ENCODE results near the gene CHRNB4. TPM values are rescaled to one million over a fixed set of nuclear protein-coding genes. Genes with fewer than 3 reads are reported as not detected.

The CHRNB4 gene
- total and polyA plus RNA-seq, 2 donors (not counting 1 experiment from before 2014, with no cell fraction given) = not detected

DNA sequence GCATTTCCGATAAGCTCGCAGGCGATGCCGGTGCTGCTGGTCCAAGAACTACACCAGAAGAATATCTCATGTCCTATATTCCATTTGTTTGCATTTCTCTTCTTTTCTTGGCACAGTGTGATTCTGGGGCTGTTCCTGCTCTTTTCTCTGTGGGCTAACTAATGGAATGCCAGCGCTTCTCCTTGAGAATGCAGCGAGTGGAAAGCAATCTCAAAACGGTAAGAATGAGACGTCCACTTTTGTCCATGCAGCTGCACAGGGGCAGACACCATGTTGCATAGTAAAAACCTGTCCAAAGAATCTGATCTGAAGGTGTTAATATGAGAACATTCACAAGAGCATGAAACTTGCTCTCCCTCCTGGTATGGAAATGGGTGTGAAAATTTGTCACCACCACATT, 13.7 kb downstream of the CHRNB4 start:
- Mint-ChIP-seq H3K9me3 (ENCODE audit: insufficient read depth) (no peaks in the 10 kb centered on the region), H3K27ac (no peak overlapping the region), H3K4me3 (no peak overlapping the region), H3K4me1 (no peaks in the 10 kb centered on the region), H3K27me3 (peaks cover 35% of the 10 kb centered on the region)
- DNase-seq = no peak
- Histone ChIP-seq H2AFZ (ENCODE audit: insufficient read depth, low read depth, low read length, poor library complexity, severe bottlenecking) (no peak overlapping the region), H3K4me1 (ENCODE audit: control insufficient read depth in 2 of 2, insufficient read depth in 2 of 2, low read length in 2 of 2) (no peaks in the 10 kb centered on the region), H3K27ac (ENCODE audit: low read length in 2 of 2) (no peak overlapping the region), H3K4me3 (ENCODE audit: control extremely low read depth in 1 of 5, extremely low read depth in 1 of 5, insufficient read depth in 1 of 5, low read depth in 2 of 5, low read length in 4 of 5) (no peak overlapping the region), H3K36me3 (replicated peaks in 1 of 2; ENCODE audit: control extremely low read depth in 1 of 2, control insufficient read depth in 1 of 2, extremely low read depth in 1 of 2, insufficient read depth in 2 of 2, low read length in 1 of 2) (no peaks in the 10 kb centered on the region), H3K9me3 (ENCODE audit: control extremely low read depth in 1 of 3, control insufficient read depth in 2 of 3, insufficient read depth in 1 of 3, low read length in 2 of 3) (no peaks in the 10 kb centered on the region), H3K4me2 (replicated peaks; ENCODE audit: low read depth, low read length, poor library complexity, severe bottlenecking) (no peak overlapping the region), H4K20me1 (ENCODE audit: control insufficient read depth, insufficient read depth, low read length, poor library complexity, severe bottlenecking) (no peaks in the 10 kb centered on the region), H3K27me3 (replicated peaks in 1 of 4; ENCODE audit: control extremely low read depth in 1 of 4, control insufficient read depth in 3 of 4, insufficient read depth in 4 of 4, low read length in 3 of 4) (peaks cover 0 to 3% (median 1%) of the 10 kb centered on the region in 4 experiments), H3K9ac (ENCODE audit: low read length) (no peak overlapping the region), H3K79me2 (ENCODE audit: control insufficient read depth, insufficient read depth, low read length) (no peaks in the 10 kb centered on the region)
- intact Hi-C loops (cut with micrococcal nuclease) = no loop called here
- 89% methylated on average over 7 of the region's 8 CpGs for WGBS (ENCODE audit: insufficient coverage)
- ATAC-seq (ENCODE audit: low read depth) = no peak
- ChIA-PET POLR2A (no interaction called here), CTCF (interaction anchor here (1.2 kb wide), 1 partner anchor 22 kb away, joined by 4 read pairs; no protein-coding TSS in a partner anchor)
- TF ChIP-seq, protein P1, sequence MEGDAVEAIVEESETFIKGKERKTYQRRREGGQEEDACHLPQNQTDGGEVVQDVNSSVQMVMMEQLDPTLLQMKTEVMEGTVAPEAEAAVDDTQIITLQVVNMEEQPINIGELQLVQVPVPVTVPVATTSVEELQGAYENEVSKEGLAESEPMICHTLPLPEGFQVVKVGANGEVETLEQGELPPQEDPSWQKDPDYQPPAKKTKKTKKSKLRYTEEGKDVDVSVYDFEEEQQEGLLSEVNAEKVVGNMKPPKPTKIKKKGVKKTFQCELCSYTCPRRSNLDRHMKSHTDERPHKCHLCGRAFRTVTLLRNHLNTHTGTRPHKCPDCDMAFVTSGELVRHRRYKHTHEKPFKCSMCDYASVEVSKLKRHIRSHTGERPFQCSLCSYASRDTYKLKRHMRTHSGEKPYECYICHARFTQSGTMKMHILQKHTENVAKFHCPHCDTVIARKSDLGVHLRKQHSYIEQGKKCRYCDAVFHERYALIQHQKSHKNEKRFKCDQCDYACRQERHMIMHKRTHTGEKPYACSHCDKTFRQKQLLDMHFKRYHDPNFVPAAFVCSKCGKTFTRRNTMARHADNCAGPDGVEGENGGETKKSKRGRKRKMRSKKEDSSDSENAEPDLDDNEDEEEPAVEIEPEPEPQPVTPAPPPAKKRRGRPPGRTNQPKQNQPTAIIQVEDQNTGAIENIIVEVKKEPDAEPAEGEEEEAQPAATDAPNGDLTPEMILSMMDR (IDR thresholded peaks at IDR 0.05) = no peak
- TF ChIP-seq EZH2 (IDR thresholded peaks at IDR 0.05; ENCODE audit: borderline replicate concordance, insufficient read depth, low read depth, low read length, poor library complexity, severe bottlenecking) = no peak

DNA sequence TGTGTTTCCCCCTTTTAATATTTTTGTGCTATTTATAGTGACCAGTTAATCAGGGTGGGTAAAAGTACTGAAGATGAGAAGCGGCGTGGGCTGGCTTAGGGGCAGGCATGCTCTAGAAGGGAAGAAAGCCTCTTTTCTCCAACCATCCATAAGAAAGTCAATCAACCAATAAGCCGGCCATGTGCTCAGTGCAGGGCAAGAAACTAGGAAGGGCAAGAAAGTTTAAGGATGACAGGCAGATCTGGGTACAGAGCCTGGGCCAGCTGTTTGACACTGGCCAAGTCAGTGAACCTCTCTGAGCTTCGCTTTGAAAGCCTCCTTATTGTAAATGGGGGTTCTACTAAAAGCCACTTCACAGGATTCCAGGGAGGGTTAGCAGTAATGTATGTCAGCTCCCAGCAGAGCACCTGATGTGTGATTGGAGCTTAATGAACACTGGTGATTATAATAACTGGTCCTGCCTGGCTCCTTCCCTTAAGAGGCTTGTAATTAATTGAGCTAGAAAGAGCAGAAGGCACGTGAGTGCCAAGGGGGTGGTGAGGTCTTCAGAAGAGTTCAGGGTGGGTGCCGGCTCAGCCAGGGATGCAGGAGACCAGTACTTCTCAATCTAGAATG, 14.5 kb downstream of the CHRNB4 start:
- no peaks in the 10 kb centered on the region for H3K36me3 ChIP-seq (replicated peaks in 1 of 2; ENCODE audit: control extremely low read depth in 1 of 2, control insufficient read depth in 1 of 2, extremely low read depth in 1 of 2, insufficient read depth in 2 of 2, low read length in 1 of 2)
- peaks cover 0 to 11% (median 1%) of the 10 kb centered on the region in 4 experiments for H3K27me3 ChIP-seq (replicated peaks in 1 of 4; ENCODE audit: control extremely low read depth in 1 of 4, control insufficient read depth in 3 of 4, insufficient read depth in 4 of 4, low read length in 3 of 4)
- H3K79me2 ChIP-seq (ENCODE audit: control insufficient read depth, insufficient read depth, low read length) = no peaks in the 10 kb centered on the region
- ChIA-PET POLR2A (no interaction called here), CTCF (interaction anchor here (1.2 kb wide), 1 partner anchor 23 kb away, joined by 4 read pairs; no protein-coding TSS in a partner anchor)
- TF ChIP-seq EZH2 (IDR thresholded peaks at IDR 0.05; ENCODE audit: borderline replicate concordance, insufficient read depth, low read depth, low read length, poor library complexity, severe bottlenecking) = no peak
- TF ChIP-seq, protein P1 (IDR thresholded peaks at IDR 0.05) = no peak
- H3K4me3 ChIP-seq (ENCODE audit: control extremely low read depth in 1 of 5, extremely low read depth in 1 of 5, insufficient read depth in 1 of 5, low read depth in 2 of 5, low read length in 4 of 5) = no peak overlapping the region
- Mint-ChIP-seq H3K4me1 (no peaks in the 10 kb centered on the region), H3K27ac (no peak overlapping the region), H3K27me3 (peaks cover 38% of the 10 kb centered on the region), H3K9me3 (ENCODE audit: insufficient read depth) (no peaks in the 10 kb centered on the region), H3K4me3 (no peak overlapping the region)
- H3K9ac ChIP-seq (ENCODE audit: low read length) = no peak overlapping the region
- H2AFZ ChIP-seq (ENCODE audit: insufficient read depth, low read depth, low read length, poor library complexity, severe bottlenecking) = no peak overlapping the region
- ATAC-seq (ENCODE audit: low read depth) (no peak), DNase-seq (no peak)
- WGBS (ENCODE audit: insufficient coverage) = 87% methylated on average over 4 of the region's 6 CpGs
- H4K20me1 ChIP-seq (ENCODE audit: control insufficient read depth, insufficient read depth, low read length, poor library complexity, severe bottlenecking) = no peaks in the 10 kb centered on the region
- no peaks in the 10 kb centered on the region for H3K9me3 ChIP-seq (ENCODE audit: control extremely low read depth in 1 of 3, control insufficient read depth in 2 of 3, insufficient read depth in 1 of 3, low read length in 2 of 3)
- intact Hi-C loops (cut with micrococcal nuclease) = no loop called here
- no peak overlapping the region for H3K4me2 ChIP-seq (replicated peaks; ENCODE audit: low read depth, low read length, poor library complexity, severe bottlenecking)
- H3K4me1 ChIP-seq (ENCODE audit: control insufficient read depth in 2 of 2, insufficient read depth in 2 of 2, low read length in 2 of 2) = no peaks in the 10 kb centered on the region
- no peak overlapping the region for H3K27ac ChIP-seq (ENCODE audit: low read length in 2 of 2)
